ENCODE measurements around the gene PTGES. TPM values are rescaled to one million over a fixed set of nuclear protein-coding genes. Genes with fewer than 3 reads are reported as not detected.

Gene PTGES
- total and polyA plus RNA-seq, 9 of the 15 experiments (the other 6 are each of a cell fraction or from before 2014, with no cell fraction given), result 0.13 TPM; not detected in 8

GRCh38 chr9:129776938-129777768, 24.3 kb upstream of the PTGES start (continued):
- no peak for TF ChIP-seq CLOCK (CRISPR knock-in tag; IDR thresholded peaks at IDR 0.05; ENCODE audit: borderline replicate concordance)
- TF ChIP-seq ZMIZ1 (IDR thresholded peaks at IDR 0.05; ENCODE audit: low read depth in 2 of 2, low read length in 2 of 2), result no peak; a peak in 1 of 4 replicates
- no peak for TF ChIP-seq ARID3A (IDR thresholded peaks at IDR 0.05; ENCODE audit: borderline replicate concordance, low read depth, low read length)
- TF ChIP-seq ERF (CRISPR knock-in tag; IDR thresholded peaks at IDR 0.05), result no peak; the same call in 1 of the 2 replicates
- no peak for TF ChIP-seq AFF4 (CRISPR knock-in tag; IDR thresholded peaks at IDR 0.05)
- 0 out of 2 replicates have a peak, but pooled peaks have one; percentile 13 for TF ChIP-seq SMC3 (conservative IDR thresholded peaks at IDR 0.05; ENCODE audit: insufficient read depth, low read depth, low read length)
- no peak for TF ChIP-seq EWSR1 (IDR thresholded peaks at IDR 0.05; ENCODE audit: borderline replicate concordance, low read depth, partially characterized antibody)
- peak; percentile 72 for TF ChIP-seq KDM5B (IDR thresholded peaks at IDR 0.05; ENCODE audit: insufficient replicate concordance, low read depth, low read length)
- no peak for TF ChIP-seq ZNF280A (IDR thresholded peaks at IDR 0.05; ENCODE audit: low read depth, partially characterized antibody)
- no peak for TF ChIP-seq ZNF77 (CRISPR knock-in tag; IDR thresholded peaks at IDR 0.05)
